Measurements from ENCODE around the gene SUSD1. TPM values are rescaled to one million over a fixed set of nuclear protein-coding genes. Genes with fewer than 3 reads are reported as not detected.

SUSD1 gene
- total RNA-seq, 1 donor from 2014 or later: 41.1 TPM

DNA sequence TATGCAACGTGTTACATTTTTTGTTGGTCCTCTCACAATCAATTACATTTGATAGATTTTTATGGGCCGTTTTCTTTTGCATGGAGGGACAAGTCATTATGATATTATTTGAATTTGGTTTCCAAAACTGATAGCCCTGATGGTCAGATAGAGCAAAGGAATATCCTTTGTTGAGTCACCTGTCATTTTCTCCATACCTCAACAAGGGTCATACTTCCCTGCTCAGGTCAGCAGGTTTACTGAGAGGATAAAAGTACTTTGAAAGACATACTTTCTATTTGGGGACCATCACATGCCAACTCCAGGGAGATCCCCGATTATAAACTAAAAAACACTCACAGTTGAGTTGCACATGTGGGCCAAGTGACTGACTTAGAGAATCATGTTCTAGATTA, 132.9 kb downstream of the SUSD1 start:
- DNase-seq (ENCODE audit: low spot score, unreplicated experiment): no peak
- Mint-ChIP-seq H3K27ac (peak overlapping the region; percentile 47), H3K27me3 (no peaks in the 10 kb centered on the region), H3K9me3 (ENCODE audit: low read depth) (no peaks in the 10 kb centered on the region), H3K36me3 (ENCODE audit: insufficient read depth) (peaks cover 24% of the 10 kb centered on the region), H3K4me1 (ENCODE audit: low read depth) (peaks cover 11% of the 10 kb centered on the region), H3K4me3 (ENCODE audit: low read depth) (no peak overlapping the region)
- TF ChIP-seq, protein P1, sequence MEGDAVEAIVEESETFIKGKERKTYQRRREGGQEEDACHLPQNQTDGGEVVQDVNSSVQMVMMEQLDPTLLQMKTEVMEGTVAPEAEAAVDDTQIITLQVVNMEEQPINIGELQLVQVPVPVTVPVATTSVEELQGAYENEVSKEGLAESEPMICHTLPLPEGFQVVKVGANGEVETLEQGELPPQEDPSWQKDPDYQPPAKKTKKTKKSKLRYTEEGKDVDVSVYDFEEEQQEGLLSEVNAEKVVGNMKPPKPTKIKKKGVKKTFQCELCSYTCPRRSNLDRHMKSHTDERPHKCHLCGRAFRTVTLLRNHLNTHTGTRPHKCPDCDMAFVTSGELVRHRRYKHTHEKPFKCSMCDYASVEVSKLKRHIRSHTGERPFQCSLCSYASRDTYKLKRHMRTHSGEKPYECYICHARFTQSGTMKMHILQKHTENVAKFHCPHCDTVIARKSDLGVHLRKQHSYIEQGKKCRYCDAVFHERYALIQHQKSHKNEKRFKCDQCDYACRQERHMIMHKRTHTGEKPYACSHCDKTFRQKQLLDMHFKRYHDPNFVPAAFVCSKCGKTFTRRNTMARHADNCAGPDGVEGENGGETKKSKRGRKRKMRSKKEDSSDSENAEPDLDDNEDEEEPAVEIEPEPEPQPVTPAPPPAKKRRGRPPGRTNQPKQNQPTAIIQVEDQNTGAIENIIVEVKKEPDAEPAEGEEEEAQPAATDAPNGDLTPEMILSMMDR (IDR thresholded peaks at IDR 0.05; ENCODE audit: unreplicated experiment): no peak

DNA sequence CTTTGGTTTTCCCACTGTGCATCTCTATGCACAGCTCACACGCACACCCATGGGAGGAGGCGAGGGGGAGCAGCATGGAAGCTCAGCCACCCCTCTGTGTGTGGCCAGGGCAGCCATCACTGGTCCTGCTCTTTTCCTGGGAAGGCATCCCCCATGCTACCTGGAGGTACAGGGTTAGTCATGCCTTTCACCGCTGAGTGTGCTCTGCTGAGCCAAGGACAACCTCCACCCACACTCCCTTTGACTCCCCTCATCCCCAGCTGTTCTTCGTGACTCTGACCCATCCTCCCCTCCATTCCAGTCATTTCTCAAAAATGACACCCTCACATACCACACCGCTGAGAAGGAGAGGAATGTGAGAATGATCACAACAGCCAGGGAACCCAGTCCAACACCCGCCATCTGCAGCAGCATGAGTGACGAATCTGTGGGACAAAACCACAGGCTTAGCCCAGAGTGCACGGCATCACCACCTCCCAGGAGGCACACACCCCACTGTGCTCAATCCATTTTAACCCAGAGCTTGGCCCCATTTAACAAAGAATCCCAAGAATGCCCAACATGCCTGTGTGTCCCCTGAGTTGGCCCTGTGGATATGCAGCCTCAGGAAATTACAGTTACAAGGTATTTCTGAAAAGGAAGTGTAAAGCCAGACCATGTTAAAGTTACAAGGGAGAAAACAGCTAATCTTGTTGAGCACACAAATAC, 133.4 kb downstream of the SUSD1 start:
- TF ChIP-seq, protein P1 (IDR thresholded peaks at IDR 0.05; ENCODE audit: unreplicated experiment): no peak
- DNase-seq (ENCODE audit: low spot score, unreplicated experiment): no peak
- Mint-ChIP-seq H3K27me3 (no peaks in the 10 kb centered on the region), H3K4me3 (ENCODE audit: low read depth) (no peak overlapping the region), H3K9me3 (ENCODE audit: low read depth) (no peaks in the 10 kb centered on the region), H3K36me3 (ENCODE audit: insufficient read depth) (peaks cover 23% of the 10 kb centered on the region), H3K27ac (peak overlapping the region; percentile 47), H3K4me1 (ENCODE audit: low read depth) (peaks cover 11% of the 10 kb centered on the region)

GRCh38 chr9:112041199-112041535, 133.9 kb downstream of the SUSD1 start:
- Mint-ChIP-seq H3K4me1 (ENCODE audit: low read depth) (peaks cover 11% of the 10 kb centered on the region), H3K9me3 (ENCODE audit: low read depth) (no peaks in the 10 kb centered on the region), H3K27ac (no peak overlapping the region)

DNA sequence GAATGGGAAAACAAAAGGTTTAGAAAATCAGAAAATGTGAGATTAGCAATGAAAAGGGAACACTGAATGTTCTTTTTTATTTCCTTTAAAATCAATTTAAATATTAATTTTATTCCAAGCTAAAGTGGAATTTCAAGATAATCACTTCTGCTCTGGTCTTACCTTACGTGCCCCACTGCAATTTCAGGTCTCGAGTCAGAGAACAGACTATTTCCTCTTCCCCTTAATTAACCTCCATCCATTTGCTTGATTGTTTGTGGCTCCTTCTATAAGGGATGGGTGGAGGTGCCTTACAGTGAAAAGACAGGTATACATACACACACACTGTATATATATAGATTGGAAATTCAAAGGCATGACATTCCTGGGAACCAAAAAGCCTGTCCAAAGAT, 137.1 kb downstream of the SUSD1 start:
- peaks cover 28% of the 10 kb centered on the region for H3K4me1 Mint-ChIP-seq (ENCODE audit: low read depth)

More at GRCh38 chr9:112041199-112041535, 133.9 kb downstream of the SUSD1 start:
- Mint-ChIP-seq H3K36me3 (ENCODE audit: insufficient read depth) (peaks cover 23% of the 10 kb centered on the region), H3K4me3 (ENCODE audit: low read depth) (no peak overlapping the region), H3K27me3 (no peaks in the 10 kb centered on the region)
- DNase-seq (ENCODE audit: low spot score, unreplicated experiment): no peak
- TF ChIP-seq, protein P1 (IDR thresholded peaks at IDR 0.05; ENCODE audit: unreplicated experiment): no peak

DNA sequence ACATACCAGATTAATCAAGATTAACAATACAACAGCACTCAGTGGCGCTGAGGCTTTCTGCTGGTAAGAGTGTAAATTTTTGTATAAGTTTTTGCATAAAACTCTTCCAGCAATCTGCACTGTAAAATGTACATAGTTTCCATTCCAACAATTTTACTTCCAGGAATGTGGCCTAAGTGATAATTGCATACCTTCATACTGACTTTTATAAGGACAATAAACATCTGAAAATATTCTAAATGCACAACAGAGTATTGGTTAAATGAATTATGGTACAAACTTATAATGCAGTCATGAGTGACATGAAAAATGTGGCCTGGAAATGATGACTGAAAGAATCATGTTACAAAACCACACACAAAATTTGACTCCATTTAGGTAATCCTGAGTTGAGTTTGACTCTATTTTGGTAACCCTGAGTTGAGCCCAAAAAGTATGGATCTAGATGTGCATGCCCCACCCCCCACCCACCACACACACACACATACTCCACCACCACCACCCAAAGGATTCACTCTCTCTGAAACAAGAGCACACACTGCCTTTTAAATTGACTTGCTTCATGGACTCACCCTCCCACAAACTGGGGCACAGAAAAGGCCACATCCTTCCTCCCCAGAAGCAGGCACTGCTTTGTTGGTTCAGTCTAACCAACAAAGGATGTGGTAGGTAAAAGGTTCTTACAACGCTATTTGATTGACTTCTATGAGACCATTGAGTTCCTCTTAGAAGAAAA, 137.6 kb downstream of the SUSD1 start:
- TF ChIP-seq, protein P1 (IDR thresholded peaks at IDR 0.05; ENCODE audit: unreplicated experiment): no peak
- H3K4me1 Mint-ChIP-seq (ENCODE audit: low read depth): peaks cover 25% of the 10 kb centered on the region

More for the DNA sequence above, 137.1 kb downstream of the SUSD1 start:
- TF ChIP-seq, protein P1 (IDR thresholded peaks at IDR 0.05; ENCODE audit: unreplicated experiment): no peak
- DNase-seq (ENCODE audit: low spot score, unreplicated experiment): no peak
- no peaks in the 10 kb centered on the region for H3K27me3 Mint-ChIP-seq
- H3K36me3 Mint-ChIP-seq (ENCODE audit: insufficient read depth): peaks cover 27% of the 10 kb centered on the region
- no peak overlapping the region for H3K4me3 Mint-ChIP-seq (ENCODE audit: low read depth)
- H3K9me3 Mint-ChIP-seq (ENCODE audit: low read depth): no peaks in the 10 kb centered on the region
- no peak overlapping the region for H3K27ac Mint-ChIP-seq

More for the DNA sequence above, 137.6 kb downstream of the SUSD1 start:
- DNase-seq (ENCODE audit: low spot score, unreplicated experiment): no peak
- no peaks in the 10 kb centered on the region for H3K27me3 Mint-ChIP-seq
- H3K4me3 Mint-ChIP-seq (ENCODE audit: low read depth): no peak overlapping the region
- no peak overlapping the region for H3K27ac Mint-ChIP-seq
- peaks cover 27% of the 10 kb centered on the region for H3K36me3 Mint-ChIP-seq (ENCODE audit: insufficient read depth)
- no peaks in the 10 kb centered on the region for H3K9me3 Mint-ChIP-seq (ENCODE audit: low read depth)

Data from progenitor cell of endocrine pancreas (in vitro differentiated cells).